H1 (cell line): ENCODE measurements around the gene DOK6. TPM values are rescaled to one million over a fixed set of nuclear protein-coding genes. Genes with fewer than 3 reads are reported as not detected.

Experiments
- CTCF ChIA-PET: fragments of 300-600 bp; sonication (Branson Sonifier 250); formaldehyde crosslinking; loops from one replicate; lab custom pipeline; 2021; ENCODE audit not compliant: partially characterized antibody; lab: Charles Lee
- POLR2A ChIA-PET: fragments of 300-600 bp; sonication (Branson Sonifier 250); formaldehyde crosslinking; loops from one replicate; lab custom pipeline; 2021; ENCODE audit warnings: inconsistent platforms; ENCODE audit not compliant: partially characterized antibody; lab: Charles Lee
- DNase-seq, 2 experiments: peaks; one replicate each; pipeline versions ENCODE4 v3.0.0 to v3.0.0-alpha.2; 2010 to 2022; ENCODE audit warnings: low spot score in 2 of 2, low read depth in 1 of 2, mixed read lengths in 1 of 2
- FAIRE-seq: peaks from 2 replicates; lab custom pipeline; 2011; peaks lifted over from hg19 to GRCh38; lab: Jason Lieb, UNC
- H2AFZ ChIP-seq: 2 replicates; pipeline ENCODE4 v1.8.1; 2012; ENCODE audit warnings: low read length, inconsistent platforms
- H2AK5ac ChIP-seq: 2 replicates; pipeline ENCODE4 v1.6.1; 2013; ENCODE audit warnings: low read depth, low read length
- H2BK120ac ChIP-seq: replicated peaks from 2 replicates; pipeline ENCODE3; 2013; ENCODE audit warnings: low read depth, low read length, inconsistent platforms
- H2BK12ac ChIP-seq: 2 replicates; pipeline ENCODE4 v1.6.1; 2013; ENCODE audit warnings: low read depth, low read length
- H2BK15ac ChIP-seq: 2 replicates; pipeline ENCODE4 v1.6.1; 2013; ENCODE audit warnings: low read length
- H2BK20ac ChIP-seq: 2 replicates; pipeline ENCODE4 v1.6.1; 2013; ENCODE audit warnings: low read length
- H2BK5ac ChIP-seq: 2 replicates; pipeline ENCODE4 v1.6.1; 2013; ENCODE audit warnings: low read depth, low read length
- H3K14ac ChIP-seq: 2 replicates; pipeline ENCODE4 v1.6.1; 2013; ENCODE audit warnings: inconsistent platforms; ENCODE audit not compliant: insufficient read length
- H3K18ac ChIP-seq: 2 replicates; pipeline ENCODE4 v1.6.1; 2013; ENCODE audit warnings: low read length; ENCODE audit errors: extremely low read depth
- H3K23ac ChIP-seq: 2 replicates; pipeline ENCODE4 v1.6.1; 2013; ENCODE audit warnings: inconsistent platforms; ENCODE audit not compliant: insufficient read length
- H3K23me2 ChIP-seq: 2 replicates; pipeline ENCODE4 v1.6.1; 2013; ENCODE audit warnings: low read depth, low read length
- H3K27ac ChIP-seq: 2 replicates; pipeline ENCODE4 v1.6.1; 2011; ENCODE audit warnings: low read depth, low read length, inconsistent platforms
- H3K27me3 ChIP-seq, 4 experiments: replicated peaks in 1 of 4; 1 replicate in 1 of 4; 2 replicates in 3 of 4; pipeline versions ENCODE4 v1.6.1 to v1.8.1; 2011 to 2013; ENCODE audit warnings: low read length in 3 of 4, mild to moderate bottlenecking in 3 of 4, inconsistent platforms in 2 of 4, mixed read lengths in 2 of 4, moderate library complexity in 1 of 4; ENCODE audit not compliant: control insufficient read depth in 3 of 4, insufficient read depth in 3 of 4; ENCODE audit errors: extremely low read depth in 1 of 4
- H3K36me3 ChIP-seq, 4 experiments: 2 replicates each; pipeline versions ENCODE4 v1.6.1 to v1.8.1; 2011 to 2013; ENCODE audit warnings: mild to moderate bottlenecking in 4 of 4, low read length in 3 of 4, moderate library complexity in 2 of 4, control low read depth in 1 of 4, inconsistent platforms in 1 of 4; ENCODE audit not compliant: insufficient read depth in 4 of 4, control insufficient read depth in 2 of 4
- H3K4ac ChIP-seq: replicated peaks from 2 replicates; pipeline ENCODE3; 2013; ENCODE audit warnings: low read length, low read depth, mixed read lengths, inconsistent platforms; ENCODE audit not compliant: insufficient read length
- H3K4me1 ChIP-seq, 4 experiments: replicated peaks in 1 of 4; 1 replicate in 1 of 4; 2 replicates in 3 of 4; pipeline versions ENCODE4 v1.6.1 to v1.8.1; 2011 to 2013; ENCODE audit warnings: low read length in 3 of 4, inconsistent platforms in 2 of 4, mixed read lengths in 1 of 4; ENCODE audit not compliant: insufficient read depth in 4 of 4, control insufficient read depth in 3 of 4
- H3K4me2 ChIP-seq, 2 experiments: 2 replicates each; pipeline versions ENCODE4 v1.6.1 to v1.8.1; 2011 to 2013; ENCODE audit warnings: low read depth in 2 of 2, low read length in 2 of 2, control low read depth in 1 of 2, inconsistent platforms in 1 of 2, mild to moderate bottlenecking in 1 of 2; ENCODE audit not compliant: insufficient read depth in 1 of 2
- H3K4me3 ChIP-seq, 4 experiments: fragments of 200-600, 300-600 bp in 1 of 4; sonication (generic), shearing (Covaris generic), sonication (Bioruptor Twin) in 1 of 4; 2 replicates each; pipeline versions ENCODE4 v1.5.1 to v1.8.1; 2011 to 2016; ENCODE audit warnings: low read length in 4 of 4, low read depth in 3 of 4, control low read depth in 2 of 4, inconsistent platforms in 2 of 4, mild to moderate bottlenecking in 2 of 4, mixed read lengths in 1 of 4, moderate library complexity in 1 of 4; ENCODE audit not compliant: insufficient read depth in 2 of 4; ENCODE audit errors: extremely low read depth in 1 of 4
- H3K56ac ChIP-seq: replicated peaks from 2 replicates; pipeline ENCODE3; 2013; ENCODE audit warnings: low read depth, mild to moderate bottlenecking, mixed read lengths, low read length, inconsistent platforms; ENCODE audit not compliant: insufficient read length
- H3K79me1 ChIP-seq: 2 replicates; pipeline ENCODE4 v1.6.1; 2013; ENCODE audit warnings: low read depth, low read length, control low read depth
- H3K79me2 ChIP-seq, 2 experiments: 2 replicates each; pipeline versions ENCODE4 v1.6.1 to v1.8.1; 2012 to 2013; ENCODE audit warnings: low read length in 2 of 2, mild to moderate bottlenecking in 2 of 2, inconsistent platforms in 1 of 2; ENCODE audit not compliant: insufficient read depth in 2 of 2, control insufficient read depth in 1 of 2
- H3K9ac ChIP-seq, 4 experiments: replicated peaks in 1 of 4; 1 replicate in 1 of 4; 2 replicates in 3 of 4; pipeline versions ENCODE4 v1.6.1 to v1.8.1; 2011 to 2013; ENCODE audit warnings: low read depth in 3 of 4, low read length in 3 of 4, control low read depth in 2 of 4, mild to moderate bottlenecking in 2 of 4, moderate library complexity in 2 of 4, inconsistent platforms in 1 of 4; ENCODE audit errors: extremely low read depth in 1 of 4
- H3K9me3 ChIP-seq, 2 experiments: 2 replicates each; pipeline versions ENCODE4 v1.6.1 to v1.8.1; 2012 to 2013; ENCODE audit warnings: mild to moderate bottlenecking in 2 of 2, moderate library complexity in 2 of 2, control low read depth in 1 of 2, inconsistent platforms in 1 of 2, low read depth in 1 of 2, low read length in 1 of 2, mixed read lengths in 1 of 2; ENCODE audit not compliant: insufficient read depth in 2 of 2
- H4K20me1 ChIP-seq, 2 experiments: replicated peaks in 1 of 2; 2 replicates each; pipeline versions ENCODE3 to v1.8.1; 2011 to 2013; ENCODE audit warnings: inconsistent platforms in 2 of 2, low read length in 2 of 2, mild to moderate bottlenecking in 1 of 2; ENCODE audit not compliant: insufficient read depth in 2 of 2, control insufficient read depth in 1 of 2
- H4K5ac ChIP-seq: 2 replicates; pipeline ENCODE4 v1.6.1; 2013; ENCODE audit warnings: low read length, low read depth, mixed read lengths, inconsistent platforms; ENCODE audit not compliant: insufficient read length
- H4K8ac ChIP-seq: 2 replicates; pipeline ENCODE4 v1.8.0; 2013; ENCODE audit warnings: mild to moderate bottlenecking, moderate library complexity, low read length, inconsistent platforms; ENCODE audit not compliant: insufficient read depth; ENCODE audit errors: extremely low read depth
- H4K91ac ChIP-seq: replicated peaks from 2 replicates; pipeline ENCODE3; 2013; ENCODE audit warnings: low read length, mixed read lengths, inconsistent platforms; ENCODE audit not compliant: insufficient read length
- CBX5 ChIP-seq: fragments of 300-800, 300-1000 bp; sonication (generic); IDR thresholded peaks from 2 replicates; pipeline ENCODE4 v1.7.1; 2016; ENCODE audit warnings: antibody characterized with exemption, low read length, low read depth
- CHD1 ChIP-seq: IDR thresholded peaks from 2 replicates; pipeline ENCODE4 v1.6.1; 2012; ENCODE audit warnings: low read depth, low read length, improper control_type of control experiment
- CHD2 ChIP-seq: IDR thresholded peaks from 2 replicates; pipeline ENCODE4 v1.6.1; 2012; ENCODE audit warnings: low read length, improper control_type of control experiment
- EGR1 ChIP-seq: IDR thresholded peaks from 2 replicates; pipeline ENCODE4 v1.6.1; 2011; ENCODE audit warnings: low read depth, low read length, borderline replicate concordance
- EP300 ChIP-seq, 2 experiments: IDR thresholded peaks; 1 replicate in 1 of 2; 2 replicates in 1 of 2; pipeline ENCODE4 v1.6.1; 2011 to 2012; ENCODE audit warnings: low read depth in 2 of 2, low read length in 2 of 2, mild to moderate bottlenecking in 2 of 2, borderline replicate concordance in 1 of 2, inconsistent platforms in 1 of 2, moderate library complexity in 1 of 2
- HDAC2 ChIP-seq, 2 experiments: fragments of 300-600 bp in 1 of 2; sonication (generic) in 1 of 2; IDR thresholded peaks; 2 replicates each; pipeline ENCODE4 v1.6.1; 2011 to 2012; ENCODE audit warnings: low read depth in 2 of 2, low read length in 2 of 2, mild to moderate bottlenecking in 2 of 2, moderate library complexity in 2 of 2, borderline replicate concordance in 1 of 2, inconsistent platforms in 1 of 2
- JUN ChIP-seq: IDR thresholded peaks from 2 replicates; pipeline ENCODE4 v1.6.1; 2011; ENCODE audit warnings: low read depth, mild to moderate bottlenecking, improper control_type of control experiment, low read length
- KDM4A ChIP-seq: IDR thresholded peaks from one replicate; pipeline ENCODE4 v1.7.1; 2012; ENCODE audit warnings: low read depth, mild to moderate bottlenecking, moderate library complexity, low read length, inconsistent platforms; ENCODE audit not compliant: severe bottlenecking
- NANOG ChIP-seq: IDR thresholded peaks from 2 replicates; pipeline ENCODE4 v1.6.1; 2011; ENCODE audit warnings: low read length, low read depth, mild to moderate bottlenecking, inconsistent platforms; ENCODE audit not compliant: insufficient read depth, poor library complexity, severe bottlenecking
- SIN3A ChIP-seq, 2 experiments: IDR thresholded peaks in 1 of 2; conservative IDR thresholded peaks in 1 of 2; 2 replicates each; pipeline ENCODE4 v1.6.1; 2011 to 2012; ENCODE audit warnings: low read length in 2 of 2, improper control_type of control experiment in 1 of 2, low read depth in 1 of 2, mild to moderate bottlenecking in 1 of 2
- SIX5 ChIP-seq: IDR thresholded peaks from 2 replicates; pipeline ENCODE4 v1.6.1; 2011; ENCODE audit warnings: mild to moderate bottlenecking, low read depth, low read length
- SP2 ChIP-seq: IDR thresholded peaks from 2 replicates; pipeline ENCODE4 v1.6.1; 2012; ENCODE audit warnings: mild to moderate bottlenecking, low read length, inconsistent platforms
- SRF ChIP-seq: IDR thresholded peaks from 2 replicates; pipeline ENCODE4 v1.6.1; 2011; ENCODE audit warnings: mild to moderate bottlenecking, low read depth, low read length, moderate library complexity
- WGBS, 2 experiments: shearing (Covaris generic) in 1 of 2; methylation state at CpG; one replicate each; pipeline versions ENCODE4 v1.1.6 to v1.1.7; 2013 to 2015; ENCODE audit warnings: low lambda C conversion rate in 2 of 2, mixed read lengths in 2 of 2, inconsistent platforms in 1 of 2, low coverage in 1 of 2, missing lambda C conversion rate in 1 of 2; ENCODE audit not compliant: insufficient replicate concordance in 2 of 2, insufficient coverage in 1 of 2, insufficient read length in 1 of 2; ENCODE audit errors: extremely low coverage in 1 of 2, missing lambda C conversion rate in 1 of 2; 5-methylcytosine and 5-hydroxymethylcytosine counted together
- polyA plus RNA-seq, 7 experiments: library from polyadenylated mRNA; depleted of rRNA in 3 of 7; stranded (reverse) in 5 of 7; unstranded in 2 of 7; fragments of >200 nt in 5 of 7; fragments of 200-250 nt in 2 of 7; gene quantifications; 1 replicate in 5 of 7; 2 replicates in 1 of 7; 4 replicates in 1 of 7; pipeline versions ENCODE4 v1.2.1 to v1.2.3, GENCODE V29; 2011 to 2013; ENCODE audit warnings: missing spikeins in 2 of 7, mixed read lengths in 2 of 7
- total RNA-seq: library from RNA; stranded (reverse); fragmentation: NEBNext Ultra II Directional; extraction: Animal tissue kit (Norgen Biotek cat#: 25700); gene quantifications from 2 replicates; pipeline ENCODE4 v1.2.1, GENCODE V29; 2021
- TF ChIP-seq, protein P1 (sequence below): IDR thresholded peaks from 2 replicates; pipeline ENCODE4 v1.6.1; 2011; ENCODE audit warnings: low read depth, mild to moderate bottlenecking, low read length; ENCODE audit not compliant: insufficient read depth

The DOK6 gene
- total and polyA plus RNA-seq, 2 of the 8 experiments (the other 6 are each of a cell fraction or from before 2014, with no cell fraction given) = 0.33 to 0.50 TPM

DNA sequence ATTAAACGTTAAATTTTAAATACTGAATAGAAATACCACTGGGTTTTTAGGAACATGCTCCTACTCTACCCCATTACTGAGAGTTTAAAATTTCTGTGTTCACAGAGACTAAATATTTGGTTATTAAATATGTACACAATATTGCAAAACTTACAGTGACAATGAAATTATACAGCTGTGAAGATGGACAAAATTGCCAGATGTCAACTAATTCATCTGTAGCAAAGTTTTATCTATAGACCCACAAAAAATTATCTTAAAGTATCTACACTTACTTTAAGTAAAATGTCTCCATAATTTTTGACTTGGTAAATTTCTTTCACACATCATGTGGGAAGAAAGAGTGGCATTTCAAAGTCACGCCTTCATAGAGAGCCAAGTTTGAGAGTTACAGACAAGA, 333.8 kb downstream of the DOK6 start:
- H3K9me3 ChIP-seq = peaks cover 6 to 8% of the 10 kb centered on the region in 2 experiments; a peak in 2 of 4 replicates
- 82% methylated on average over 2 of the region's 2 CpGs; no CpG with 5 or more reads in 1 of the 2 experiments for WGBS, 2 experiments
- H3K18ac ChIP-seq = no peak overlapping the region
- POLR2A ChIA-PET = no interaction called here
- H2BK15ac ChIP-seq = no peak overlapping the region
- H3K4me3 ChIP-seq = no peak overlapping the region
- H3K27ac ChIP-seq = no peak overlapping the region
- H3K9ac ChIP-seq = no peak overlapping the region
- H3K4ac ChIP-seq = no peak overlapping the region
- TF ChIP-seq EGR1 = no peak
- TF ChIP-seq, protein P1, sequence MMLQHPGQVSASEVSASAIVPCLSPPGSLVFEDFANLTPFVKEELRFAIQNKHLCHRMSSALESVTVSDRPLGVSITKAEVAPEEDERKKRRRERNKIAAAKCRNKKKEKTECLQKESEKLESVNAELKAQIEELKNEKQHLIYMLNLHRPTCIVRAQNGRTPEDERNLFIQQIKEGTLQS = no peak
- TF ChIP-seq EP300 (IDR thresholded peaks at IDR 0.05; ENCODE audit: borderline replicate concordance in 1 of 2, low read depth in 2 of 2, low read length in 2 of 2) = no peak
- no peak for TF ChIP-seq KDM4A
- TF ChIP-seq JUN = no peak
- TF ChIP-seq SIN3A (conservative IDR thresholded peaks at IDR 0.05 in 1 of 2, IDR thresholded peaks at IDR 0.05 in 1 of 2; ENCODE audit: low read depth in 1 of 2, low read length in 2 of 2) = no peak
- TF ChIP-seq HDAC2 (IDR thresholded peaks at IDR 0.05; ENCODE audit: borderline replicate concordance in 1 of 2, low read depth in 2 of 2, low read length in 2 of 2) = no peak
- TF ChIP-seq SP2 = no peak
- no peak for TF ChIP-seq CHD2
- TF ChIP-seq CHD1 = no peak
- no peak for TF ChIP-seq NANOG
- no peak for TF ChIP-seq CBX5
- TF ChIP-seq SIX5 = no peak
- no peak for TF ChIP-seq SRF
- no peak overlapping the region for H3K4me2 ChIP-seq
- H3K23me2 ChIP-seq = no peaks in the 10 kb centered on the region
- CTCF ChIA-PET = no interaction called here
- no peak overlapping the region for H4K8ac ChIP-seq
- H3K27me3 ChIP-seq = no peaks in the 10 kb centered on the region
- H2BK120ac ChIP-seq = no peak overlapping the region
- H3K79me1 ChIP-seq = no peaks in the 10 kb centered on the region
- no peak overlapping the region for H2BK5ac ChIP-seq
- no peaks in the 10 kb centered on the region for H4K20me1 ChIP-seq
- no peak overlapping the region for H3K14ac ChIP-seq
- H3K36me3 ChIP-seq = peaks cover 0 to 5% (median 0%) of the 10 kb centered on the region in 4 experiments; a peak in 1 of 8 replicates
- DNase-seq (no peak), FAIRE-seq (no peak)
- H3K4me1 ChIP-seq = no peaks in the 10 kb centered on the region
- no peak overlapping the region for H4K91ac ChIP-seq
- no peak overlapping the region for H2AK5ac ChIP-seq
- H3K56ac ChIP-seq = no peak overlapping the region
- H3K23ac ChIP-seq = no peak overlapping the region
- H2AFZ ChIP-seq = no peak overlapping the region
- no peak overlapping the region for H2BK20ac ChIP-seq
- H4K5ac ChIP-seq = no peak overlapping the region
- no peaks in the 10 kb centered on the region for H3K79me2 ChIP-seq
- no peak overlapping the region for H2BK12ac ChIP-seq
